ENCODE results near the gene HOXB3.

Gene HOXB3

GRCh38 chr17:48571024-48571818, 18.8 kb downstream of the HOXB3 start:
- DNase-seq (ENCODE audit: low read depth in 4 of 4, low spot score in 1 of 4): no peak

- DNase-seq (ENCODE audit: low read depth in 4 of 4, low spot score in 1 of 4): no peak
Observed at GRCh38 chr17:48570325-48571023, 19.6 kb downstream of the HOXB3 start.

- no peak for DNase-seq (ENCODE audit: low read depth in 4 of 4, low spot score in 1 of 4)
Observed at GRCh38 chr17:48569674-48570324, 20.2 kb downstream of the HOXB3 start.

- no peak for DNase-seq (ENCODE audit: low read depth in 4 of 4, low spot score in 1 of 4)
Observed at GRCh38 chr17:48569240-48569582, 20.8 kb downstream of the HOXB3 start.

- DNase-seq (ENCODE audit: low read depth in 4 of 4, low spot score in 1 of 4): no peak
Observed at GRCh38 chr17:48568499-48569239, 21.4 kb downstream of the HOXB3 start.

- no peak for DNase-seq (ENCODE audit: low read depth in 4 of 4, low spot score in 1 of 4)
Observed at GRCh38 chr17:48567646-48568354, 22.2 kb downstream of the HOXB3 start.

- DNase-seq (ENCODE audit: low read depth in 4 of 4, low spot score in 1 of 4): no peak
Observed at GRCh38 chr17:48567209-48567608, 22.8 kb downstream of the HOXB3 start.

- DNase-seq (ENCODE audit: low read depth in 4 of 4, low spot score in 1 of 4): no peak
Observed at GRCh38 chr17:48566717-48567116, 23.3 kb downstream of the HOXB3 start.

GRCh38 chr17:48565925-48566710, 23.9 kb downstream of the HOXB3 start:
- no peak for DNase-seq (ENCODE audit: low read depth in 4 of 4, low spot score in 1 of 4)

- no peak for DNase-seq (ENCODE audit: low read depth in 4 of 4, low spot score in 1 of 4)
Observed at GRCh38 chr17:48565022-48565554, 25.0 kb downstream of the HOXB3 start.

- DNase-seq (ENCODE audit: low read depth in 4 of 4, low spot score in 1 of 4): no peak
Observed at GRCh38 chr17:48564188-48565021, 25.6 kb downstream of the HOXB3 start.

GRCh38 chr17:48563867-48564187, 26.2 kb downstream of the HOXB3 start:
- no peak for DNase-seq (ENCODE audit: low read depth in 4 of 4, low spot score in 1 of 4)

GRCh38 chr17:48563385-48563838, 26.6 kb downstream of the HOXB3 start:
- no peak for DNase-seq (ENCODE audit: low read depth in 4 of 4, low spot score in 1 of 4)

- no peak for DNase-seq (ENCODE audit: low read depth in 4 of 4, low spot score in 1 of 4)
Observed at GRCh38 chr17:48562934-48563333, 27.1 kb downstream of the HOXB3 start.

- DNase-seq (ENCODE audit: low read depth in 4 of 4, low spot score in 1 of 4): no peak
Observed at GRCh38 chr17:48561884-48562810, 27.9 kb downstream of the HOXB3 start.

GRCh38 chr17:48559840-48560817, 29.9 kb downstream of the HOXB3 start:
- DNase-seq (ENCODE audit: low read depth in 4 of 4, low spot score in 1 of 4): no peak
